HUES6 (cell line): Measurements from ENCODE around the gene KDM4C.
"Not testable (repeated sequence)": the region's sequence is repeated elsewhere in the genome, so short reads cannot be mapped to it uniquely, and the experiment has no call there.

Experiments used
- H3K27ac ChIP-seq: 2 replicates; pipeline ENCODE4 v1.7.0; 2013; ENCODE audit warnings: low read depth, mild to moderate bottlenecking, low read length, inconsistent platforms
- H3K27me3 ChIP-seq: 2 replicates; pipeline ENCODE4 v1.6.1; 2013; ENCODE audit warnings: low read length; ENCODE audit not compliant: control insufficient read depth, insufficient read depth
- H3K36me3 ChIP-seq: 2 replicates; pipeline ENCODE4 v1.6.1; 2013; ENCODE audit warnings: low read length; ENCODE audit not compliant: control insufficient read depth, insufficient read depth
- H3K4me1 ChIP-seq: 2 replicates; pipeline ENCODE4 v1.6.1; 2013; ENCODE audit warnings: low read length; ENCODE audit not compliant: control insufficient read depth, insufficient read depth
- H3K4me3 ChIP-seq: 2 replicates; pipeline ENCODE4 v1.5.1; 2013; ENCODE audit warnings: low read depth, low read length
- H3K9ac ChIP-seq: one replicate; pipeline ENCODE4 v1.6.1; 2013; ENCODE audit warnings: mild to moderate bottlenecking, low read length
- H3K9me3 ChIP-seq: 2 replicates; pipeline ENCODE4 v1.6.1; 2013; ENCODE audit warnings: low read depth, low read length; ENCODE audit not compliant: control insufficient read depth, insufficient read depth

Gene KDM4C

GRCh38 chr9:6946583-6947166 lies 188.9 kb downstream of the KDM4C start:
- no peaks in the 10 kb centered on the region for H3K4me1 ChIP-seq
- H3K9ac ChIP-seq = no peak overlapping the region
- H3K4me3 ChIP-seq = no peak overlapping the region
- H3K27ac ChIP-seq = no peak overlapping the region
- no peaks in the 10 kb centered on the region for H3K27me3 ChIP-seq
- H3K9me3 ChIP-seq = peaks cover 2% of the 10 kb centered on the region; the same call in 1 of the 2 replicates
- no peaks in the 10 kb centered on the region for H3K36me3 ChIP-seq

GRCh38 chr9:6948921-6949320 lies 191.1 kb downstream of the KDM4C start:
- H3K4me3 ChIP-seq, H3K9ac ChIP-seq, H3K27me3 ChIP-seq, H3K9me3 ChIP-seq, H3K36me3 ChIP-seq, H3K4me1 ChIP-seq, H3K27ac ChIP-seq: not testable (repeated sequence)

- Histone ChIP-seq H3K27me3 (no peaks in the 10 kb centered on the region), H3K36me3 (no peaks in the 10 kb centered on the region), H3K4me3 (no peak overlapping the region), H3K9me3 (no peaks in the 10 kb centered on the region), H3K4me1 (peaks cover 23% of the 10 kb centered on the region), H3K9ac (no peak overlapping the region), H3K27ac (peak overlapping the region; percentile 58; the same call in 1 of the 2 replicates)
These were observed 197.6 kb downstream of the KDM4C start for GRCh38 chr9:6955251-6955921.

GRCh38 chr9:6956879-6957278 lies 199.1 kb downstream of the KDM4C start:
- Histone ChIP-seq H3K4me1 (peaks cover 23% of the 10 kb centered on the region), H3K27me3 (no peaks in the 10 kb centered on the region), H3K36me3 (no peaks in the 10 kb centered on the region), H3K27ac (no peak overlapping the region), H3K9ac (no peak overlapping the region), H3K4me3 (no peak overlapping the region), H3K9me3 (no peaks in the 10 kb centered on the region)

- peaks cover 15% of the 10 kb centered on the region for H3K4me1 ChIP-seq
- H3K27ac ChIP-seq = no peak overlapping the region
- H3K9ac ChIP-seq = no peak overlapping the region
- no peaks in the 10 kb centered on the region for H3K27me3 ChIP-seq
- no peak overlapping the region for H3K4me3 ChIP-seq
- no peaks in the 10 kb centered on the region for H3K36me3 ChIP-seq
- no peaks in the 10 kb centered on the region for H3K9me3 ChIP-seq
These were observed 201.7 kb downstream of the KDM4C start for GRCh38 chr9:6959270-6960000.

- peaks cover 1% of the 10 kb centered on the region; the same call in 1 of the 2 replicates for H3K4me1 ChIP-seq
- no peak overlapping the region for H3K9ac ChIP-seq
- H3K27ac ChIP-seq = no peak overlapping the region
- H3K36me3 ChIP-seq = no peaks in the 10 kb centered on the region
- H3K9me3 ChIP-seq = no peaks in the 10 kb centered on the region
- H3K4me3 ChIP-seq = no peak overlapping the region
- no peaks in the 10 kb centered on the region for H3K27me3 ChIP-seq
These were observed 203.0 kb downstream of the KDM4C start for GRCh38 chr9:6960777-6961176.

GRCh38 chr9:6961845-6962522 lies 204.2 kb downstream of the KDM4C start:
- no peaks in the 10 kb centered on the region for H3K4me1 ChIP-seq
- H3K36me3 ChIP-seq = no peaks in the 10 kb centered on the region
- no peaks in the 10 kb centered on the region for H3K27me3 ChIP-seq
- no peaks in the 10 kb centered on the region for H3K9me3 ChIP-seq
- no peak overlapping the region for H3K4me3 ChIP-seq
- no peak overlapping the region for H3K27ac ChIP-seq
- no peak overlapping the region for H3K9ac ChIP-seq

GRCh38 chr9:6965566-6965965 lies 207.8 kb downstream of the KDM4C start:
- H3K27ac ChIP-seq = no peak overlapping the region

GRCh38 chr9:6968271-6968670 lies 210.5 kb downstream of the KDM4C start:
- Histone ChIP-seq H3K9me3 (no peaks in the 10 kb centered on the region), H3K27me3 (no peaks in the 10 kb centered on the region), H3K4me1 (no peaks in the 10 kb centered on the region), H3K27ac (no peak overlapping the region), H3K4me3 (no peak overlapping the region), H3K36me3 (no peaks in the 10 kb centered on the region), H3K9ac (no peak overlapping the region)

More at GRCh38 chr9:6965566-6965965, 207.8 kb downstream of the KDM4C start:
- Histone ChIP-seq H3K4me1 (no peaks in the 10 kb centered on the region), H3K9ac (no peak overlapping the region), H3K9me3 (no peaks in the 10 kb centered on the region), H3K27me3 (no peaks in the 10 kb centered on the region), H3K4me3 (no peak overlapping the region), H3K36me3 (no peaks in the 10 kb centered on the region)

GRCh38 chr9:6969805-6970204 lies 212.0 kb downstream of the KDM4C start:
- Histone ChIP-seq H3K27me3 (no peaks in the 10 kb centered on the region), H3K36me3 (no peaks in the 10 kb centered on the region), H3K4me3 (no peak overlapping the region), H3K9ac (no peak overlapping the region), H3K27ac (no peak overlapping the region), H3K4me1 (no peaks in the 10 kb centered on the region), H3K9me3 (no peaks in the 10 kb centered on the region)

GRCh38 chr9:6973089-6973488 lies 215.3 kb downstream of the KDM4C start:
- H3K9ac ChIP-seq = no peak overlapping the region
- H3K36me3 ChIP-seq = no peaks in the 10 kb centered on the region
- no peaks in the 10 kb centered on the region for H3K27me3 ChIP-seq
- H3K27ac ChIP-seq = no peak overlapping the region
- H3K9me3 ChIP-seq = no peaks in the 10 kb centered on the region
- no peaks in the 10 kb centered on the region for H3K4me1 ChIP-seq
- no peak overlapping the region for H3K4me3 ChIP-seq
